ENCODE results near the gene RAB7A.

GRCh38 chr3:128697341-128697740, 28.6 kb upstream of the RAB7A start:
- TF ChIP-seq CTCF (IDR thresholded peaks at IDR 0.05): no peak
- TF ChIP-seq POLR2A (IDR thresholded peaks at IDR 0.05): no peak
